Stimulated activated naive CD4-positive, alpha-beta T cell treated with Interleukin-2 at 50 U/mL for 16 hours (primary cell): ENCODE results near the gene PRKG1.

ENCODE experiments used
- DNase-seq: peaks from one replicate; lab custom pipeline; 2025; lab: John Stamatoyannopoulos, UW

PRKG1 gene

GRCh38 chr10:51932530-51932929 is 858.2 kb downstream of the PRKG1 start:
- no peak for DNase-seq

- no peak for DNase-seq
Observed at GRCh38 chr10:51934373-51934772, 860.1 kb downstream of the PRKG1 start.

DNA sequence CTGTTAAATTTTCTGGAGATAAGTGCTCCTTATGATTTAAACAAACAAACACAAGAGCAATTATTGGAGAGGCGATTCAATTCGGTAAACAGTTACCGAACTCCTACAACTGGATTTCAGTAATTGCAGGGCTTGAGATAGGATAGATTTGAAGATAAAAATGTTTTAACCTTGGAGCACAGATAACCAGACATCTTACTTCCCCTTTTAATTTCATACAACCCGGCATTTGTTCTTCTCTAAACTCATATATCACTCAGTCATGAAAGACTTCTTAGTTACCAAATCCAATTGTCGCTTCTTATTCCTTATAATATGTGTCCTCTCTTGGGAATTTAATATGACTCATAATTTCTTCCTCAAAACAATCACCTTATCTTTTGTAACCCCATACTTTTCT is 861.1 kb downstream of the PRKG1 start:
- DNase-seq = no peak

- DNase-seq = no peak
Observed at GRCh38 chr10:51937308-51938140, 863.2 kb downstream of the PRKG1 start.

DNA sequence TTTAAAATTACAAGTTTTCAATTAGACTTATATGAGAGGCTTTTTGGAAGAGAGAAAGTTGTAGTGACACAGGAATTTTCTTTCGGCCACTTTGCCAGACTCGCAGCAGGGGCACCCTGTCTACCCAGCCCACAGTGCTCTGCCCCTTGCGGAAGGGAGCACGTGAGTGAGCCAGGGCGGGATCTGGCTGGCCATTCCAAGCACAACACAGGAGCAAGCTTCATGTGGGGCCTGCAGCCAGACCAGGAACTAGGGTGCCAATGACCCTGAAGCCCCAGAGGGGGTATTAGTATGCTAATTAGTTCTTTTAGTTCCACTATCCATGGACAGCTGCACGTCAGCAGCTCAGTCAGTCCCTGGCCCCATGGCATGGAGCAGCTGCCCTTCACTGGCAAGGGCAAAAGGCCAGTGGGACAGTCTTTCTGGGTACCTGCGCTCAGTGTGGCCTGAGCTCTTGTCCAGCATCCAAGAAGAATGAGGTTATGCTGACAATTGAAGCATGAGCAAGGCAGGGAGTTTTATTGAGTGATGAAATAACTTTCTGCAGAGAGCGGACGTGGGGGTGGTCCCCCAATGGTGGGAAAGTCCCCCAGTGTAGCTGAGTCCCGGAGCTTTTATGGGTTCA is 876.2 kb downstream of the PRKG1 start:
- DNase-seq = no peak

GRCh38 chr10:51950996-51951555 is 876.8 kb downstream of the PRKG1 start:
- DNase-seq = no peak

- no peak for DNase-seq
Observed at GRCh38 chr10:51951601-51952000, 877.3 kb downstream of the PRKG1 start.

DNA sequence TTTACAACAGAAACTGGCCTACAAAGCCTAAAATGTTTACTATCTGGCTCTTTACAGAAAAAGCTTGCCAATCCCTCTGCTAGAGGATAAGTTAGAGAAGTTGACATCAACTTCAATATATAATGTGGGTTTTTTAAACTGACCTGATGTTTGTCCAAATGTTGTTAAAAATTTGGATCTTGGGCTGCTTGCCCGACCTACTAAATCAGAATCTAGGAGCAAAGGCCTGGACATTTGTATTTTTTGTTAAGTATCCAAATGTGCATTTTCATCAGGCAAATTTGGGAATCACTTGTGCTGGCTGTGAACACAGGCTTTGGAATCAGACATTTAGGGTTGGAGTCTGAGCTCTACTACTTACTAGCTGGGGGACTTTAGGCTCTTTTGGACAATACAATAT is 877.8 kb downstream of the PRKG1 start:
- no peak for DNase-seq

- DNase-seq = no peak
Observed at GRCh38 chr10:51955696-51956095, 881.4 kb downstream of the PRKG1 start.

- no peak for DNase-seq
Observed at GRCh38 chr10:51956822-51957221, 882.5 kb downstream of the PRKG1 start.

GRCh38 chr10:51960494-51960895 is 886.2 kb downstream of the PRKG1 start:
- no peak for DNase-seq

GRCh38 chr10:51961401-51961800 is 887.1 kb downstream of the PRKG1 start:
- DNase-seq = no peak

DNA sequence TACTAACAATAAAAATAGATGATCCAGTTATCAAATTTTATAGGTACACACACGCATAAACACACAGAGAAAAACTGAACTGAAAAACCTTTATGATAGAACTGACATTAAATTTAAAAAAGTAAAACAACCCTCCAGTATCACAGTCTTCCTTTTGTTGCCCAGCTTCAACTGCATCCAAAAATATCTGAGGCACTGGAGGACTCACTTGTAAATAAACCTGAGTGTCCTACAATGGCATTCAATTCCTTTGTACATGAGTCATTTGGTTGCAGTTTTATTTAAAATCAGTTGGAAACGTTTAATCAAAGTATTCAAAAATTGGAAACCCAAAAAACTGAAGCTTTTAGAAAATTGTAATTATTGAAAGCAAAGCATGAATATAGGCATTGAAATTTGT is 890.3 kb downstream of the PRKG1 start:
- DNase-seq = no peak

DNA sequence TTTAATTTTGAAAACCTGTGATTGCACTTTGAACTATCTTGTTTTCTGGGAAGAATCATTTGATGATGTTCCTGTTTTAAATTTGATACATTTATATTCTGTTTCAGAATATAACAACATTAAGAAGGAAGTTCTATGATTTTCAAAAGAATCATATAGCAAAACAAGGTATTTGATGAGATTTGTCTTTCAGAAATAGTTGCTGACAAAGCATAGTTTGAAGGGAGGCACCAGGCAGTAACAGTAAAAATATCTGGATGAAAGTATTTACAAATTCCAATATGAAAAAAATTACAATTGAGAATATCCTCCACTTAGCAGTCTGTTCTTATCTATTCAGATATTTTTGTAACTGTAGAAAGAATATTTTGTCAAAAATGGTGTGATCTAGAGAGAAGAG is 891.2 kb downstream of the PRKG1 start:
- DNase-seq = no peak

- no peak for DNase-seq
Observed at GRCh38 chr10:51972733-51973346, 898.6 kb downstream of the PRKG1 start.

GRCh38 chr10:51980752-51981151 is 906.5 kb downstream of the PRKG1 start:
- no peak for DNase-seq

- no peak for DNase-seq
Observed at GRCh38 chr10:51981731-51982130, 907.4 kb downstream of the PRKG1 start.

DNA sequence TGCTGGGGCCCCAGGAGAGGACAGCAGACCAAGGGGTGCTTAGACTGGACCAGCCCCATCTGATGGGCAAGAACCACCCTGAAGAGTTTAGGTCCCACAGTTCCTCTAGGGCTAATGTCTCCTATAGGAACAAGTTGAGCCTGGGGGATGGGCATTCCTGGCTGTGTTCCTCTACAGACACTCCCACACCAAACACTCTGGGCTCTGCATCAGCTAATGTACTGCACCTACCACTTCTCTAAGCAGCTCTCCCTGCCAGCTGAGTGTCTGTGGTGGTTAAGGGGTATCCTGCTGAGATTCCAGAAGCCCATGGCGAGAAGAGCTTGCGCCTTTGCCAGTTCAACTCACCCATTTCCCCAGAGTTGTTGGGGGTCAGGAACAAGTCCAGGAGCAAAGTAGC is 909.2 kb downstream of the PRKG1 start:
- DNase-seq = no peak

DNA sequence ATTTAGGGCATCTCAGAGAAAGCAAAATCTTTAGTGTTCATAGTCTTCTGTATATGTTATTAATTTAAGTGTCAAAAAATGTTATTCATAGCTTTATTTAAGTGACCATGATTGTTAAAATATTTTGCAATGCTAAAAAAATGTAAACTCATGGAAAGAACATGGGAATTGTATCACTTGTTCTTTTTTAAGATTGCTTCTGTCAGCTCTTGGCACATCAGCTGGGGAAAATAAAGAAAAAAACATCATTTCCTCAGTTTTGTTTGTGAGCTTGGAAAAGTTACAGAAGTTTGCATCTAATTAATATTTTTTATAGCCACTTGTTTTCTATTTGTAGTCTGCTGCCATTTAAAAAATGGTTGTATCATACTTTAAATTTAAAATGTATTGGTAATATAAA is 911.0 kb downstream of the PRKG1 start:
- no peak for DNase-seq

DNA sequence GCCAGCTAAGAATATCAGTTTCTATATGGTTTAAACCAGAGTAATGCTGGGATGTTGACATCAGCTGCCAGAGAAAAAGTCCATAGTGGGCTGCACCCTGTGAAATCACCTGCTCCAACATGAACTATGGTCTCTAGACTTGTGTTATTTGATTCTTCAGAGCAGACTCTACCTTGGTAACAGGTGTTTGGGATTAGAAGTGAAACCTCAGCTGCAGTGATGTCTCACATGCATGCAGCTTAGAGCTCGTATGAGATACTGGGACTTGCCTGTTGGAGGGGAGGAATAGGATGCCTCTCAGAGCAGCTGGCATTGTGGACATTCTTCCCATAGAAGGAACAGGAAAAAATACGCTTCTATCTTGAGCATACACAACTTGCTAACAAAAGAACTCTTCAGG is 912.2 kb downstream of the PRKG1 start:
- DNase-seq = no peak

DNA sequence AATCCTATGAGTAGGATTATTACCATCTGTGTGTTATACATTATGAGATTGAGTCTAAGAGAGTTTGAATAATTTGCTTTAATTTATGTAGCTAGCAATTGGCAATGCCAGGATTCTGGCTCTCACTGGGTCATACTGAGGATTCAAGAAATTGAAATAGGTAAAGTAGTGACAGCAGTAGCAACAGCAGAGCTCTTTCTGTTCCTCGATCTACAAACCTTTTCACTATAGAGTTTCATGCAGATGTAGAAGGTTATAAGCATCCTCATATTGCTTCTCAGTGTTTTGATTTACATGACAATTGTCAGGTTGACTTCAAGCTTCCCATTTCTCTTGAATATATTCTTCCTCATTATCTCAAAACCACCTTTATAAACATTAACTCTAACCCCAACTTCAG is 919.2 kb downstream of the PRKG1 start:
- DNase-seq = no peak

DNA sequence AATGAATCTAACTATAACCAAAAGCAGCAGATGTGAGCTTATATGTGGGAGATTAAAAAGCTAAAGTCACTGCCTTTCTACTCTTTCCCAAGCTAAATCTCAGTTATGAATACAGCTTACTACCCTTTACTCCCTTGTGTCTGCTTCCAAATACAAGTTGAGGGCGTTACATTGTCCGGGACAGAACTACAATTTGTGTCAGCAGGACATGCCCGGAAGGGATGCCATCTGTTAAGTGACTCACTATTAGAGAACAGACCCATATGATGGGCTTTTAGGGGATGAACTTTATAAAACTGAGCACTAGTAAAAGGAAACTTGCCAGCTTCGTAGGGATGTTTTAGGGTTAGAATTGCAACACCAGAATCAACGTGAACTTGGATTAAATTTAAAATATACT is 924.8 kb downstream of the PRKG1 start:
- DNase-seq = no peak

- DNase-seq = no peak
Observed at GRCh38 chr10:52004342-52004949, 930.2 kb downstream of the PRKG1 start.
